ENCODE data around the gene LMOD3.
A peak's percentile ranks its signal among the peaks of the same experiment; 100 is the strongest.

Gene LMOD3

GRCh38 chr3:69090021-69090420 is 32.4 kb downstream of the LMOD3 start:
- no peak for DNase-seq

DNA sequence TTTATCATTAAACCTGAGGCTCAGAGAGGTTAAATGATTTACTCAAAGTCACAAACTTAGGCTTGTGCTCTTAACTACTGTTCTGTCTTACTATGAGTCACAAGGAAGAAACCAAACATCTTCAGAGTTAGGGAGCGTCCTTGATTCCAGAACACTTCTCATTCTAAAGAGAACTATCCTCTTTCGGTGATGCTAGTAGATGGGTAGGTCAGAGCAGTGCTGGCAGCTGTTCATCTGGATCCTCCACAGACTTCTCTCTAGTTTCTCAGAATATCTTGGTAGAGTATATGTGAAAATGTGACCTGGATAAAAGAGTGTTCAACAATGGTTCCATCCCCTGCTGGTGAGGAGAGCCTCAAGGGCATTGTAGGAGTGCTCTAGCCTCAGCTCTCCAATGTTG is 34.3 kb downstream of the LMOD3 start:
- peak; percentile 62 for DNase-seq

DNA sequence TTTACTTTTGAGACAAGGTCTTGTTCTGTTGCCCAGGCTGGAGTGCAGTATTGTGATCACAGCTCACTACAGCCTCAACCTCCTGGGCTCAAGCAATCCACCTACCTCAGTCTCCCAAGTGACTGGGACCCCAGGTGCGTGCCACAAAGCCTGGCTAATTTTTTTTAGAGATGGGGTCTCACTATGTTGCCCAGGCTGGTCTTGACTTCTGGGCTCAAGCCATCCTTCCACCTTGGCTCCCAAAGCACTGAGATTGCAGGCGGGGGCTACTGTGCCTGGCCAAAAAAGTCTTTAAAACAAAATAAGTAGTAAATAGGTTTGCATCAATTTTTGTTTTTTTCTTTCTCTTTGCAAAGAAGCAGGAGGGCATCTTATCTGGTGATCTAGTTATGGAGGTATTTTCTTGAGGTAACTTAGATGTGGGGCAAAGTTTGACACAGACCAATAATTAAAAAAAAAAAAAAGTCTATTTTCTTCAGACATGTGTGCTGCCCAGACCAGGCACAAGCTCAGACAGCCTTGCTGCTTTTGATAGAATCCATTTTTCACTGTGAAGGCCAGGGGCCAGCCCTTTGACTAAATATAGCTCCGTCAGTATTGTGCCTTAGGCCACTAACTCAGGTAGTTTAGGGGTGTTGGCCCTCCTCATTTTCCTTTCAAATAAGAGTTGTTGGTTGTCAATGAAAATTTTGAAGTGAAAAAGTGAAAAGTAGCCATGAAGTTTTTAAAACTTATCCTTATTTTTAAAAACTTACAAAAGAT is 35.2 kb downstream of the LMOD3 start:
- no peak for DNase-seq

- DNase-seq: peak; percentile 91
Measured at GRCh38 chr3:69085833-69086722, 36.3 kb downstream of the LMOD3 start.

GRCh38 chr3:69085168-69085832 is 37.1 kb downstream of the LMOD3 start:
- no peak for DNase-seq

DNA sequence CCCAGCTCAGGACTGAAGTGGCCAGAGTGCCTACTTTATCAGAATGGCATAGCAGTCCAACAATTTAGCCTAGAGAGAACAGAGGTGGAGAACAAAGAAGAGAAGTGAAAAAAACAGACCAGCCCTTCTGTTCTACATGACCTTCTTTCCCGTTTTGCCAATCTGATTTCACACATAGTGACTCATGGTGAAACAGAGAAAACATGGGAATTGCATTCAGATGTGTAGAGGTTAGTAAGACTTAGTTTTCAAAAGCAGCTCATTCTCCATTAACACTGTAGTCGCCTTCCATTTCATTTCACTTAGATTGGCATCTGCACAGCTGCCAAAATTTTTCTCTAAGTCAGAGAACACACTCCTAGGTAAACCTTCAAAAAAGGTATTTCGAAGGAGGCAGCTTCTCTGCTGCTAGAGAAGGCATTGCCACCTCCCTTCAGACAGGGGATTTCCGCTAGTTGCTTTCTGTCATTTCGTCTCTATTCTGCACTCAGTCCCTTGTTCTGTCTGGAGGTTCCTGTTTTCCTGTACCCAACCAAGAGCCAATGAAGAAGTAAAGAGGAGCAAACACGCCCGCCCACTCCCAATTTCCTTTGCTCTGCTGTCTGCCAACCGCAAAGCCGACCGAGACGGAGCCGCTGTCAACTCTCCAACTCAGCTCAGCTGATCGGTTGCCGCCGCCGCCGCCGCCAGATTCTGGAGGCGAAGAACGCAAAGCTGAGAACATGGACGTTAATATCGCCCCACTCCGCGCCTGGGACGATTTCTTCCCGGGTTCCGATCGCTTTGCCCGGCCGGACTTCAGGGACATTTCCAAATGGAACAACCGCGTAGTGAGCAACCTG is 37.8 kb downstream of the LMOD3 start, which contains the start of gene ARL6IP5:
Gene ARL6IP5 (plus strand): TSS at position 612 of the 842 bp plus-strand sequence. CDS start 111 bp downstream, at position 723.
- peak; percentile 96 for DNase-seq

DNA sequence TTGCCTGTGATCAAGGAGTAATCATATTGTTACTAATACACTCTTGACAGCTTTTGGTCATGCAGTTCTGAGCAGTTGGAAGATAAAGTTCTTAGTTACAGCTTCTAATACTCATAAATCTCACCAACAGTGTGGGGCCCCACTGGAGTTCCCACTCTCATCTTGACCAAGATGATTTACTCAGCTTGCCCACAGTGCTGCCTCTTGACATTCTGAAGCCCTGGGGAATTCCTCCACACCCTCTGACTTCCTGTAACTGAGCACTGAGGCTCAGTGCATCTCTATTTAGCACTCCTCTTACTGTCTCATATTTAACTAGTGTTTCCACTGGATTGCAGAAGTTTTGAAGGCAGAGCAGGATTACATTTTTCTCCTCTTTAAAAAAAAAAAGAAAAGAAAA is 39.6 kb downstream of the LMOD3 start:
- peak; percentile 87 for DNase-seq

DNA sequence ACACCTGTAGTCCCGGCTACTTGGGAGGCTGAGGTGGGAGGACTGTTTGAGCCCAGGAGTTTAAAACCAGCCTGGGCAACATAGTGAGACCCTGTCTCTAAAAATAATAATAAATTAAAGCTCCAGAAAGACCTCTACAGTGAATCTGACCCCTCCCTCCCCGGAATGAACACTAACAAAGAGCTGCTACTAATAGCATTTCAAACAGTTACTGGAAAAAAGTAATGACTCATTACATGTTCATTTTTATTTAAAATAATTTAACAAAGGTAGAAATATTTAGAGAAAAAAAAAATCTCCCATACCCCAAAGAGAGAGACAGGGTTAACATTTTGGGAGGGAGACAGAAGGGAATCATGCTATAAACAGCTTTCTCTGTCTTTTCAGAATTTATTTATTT is 40.0 kb downstream of the LMOD3 start:
- DNase-seq: no peak

GRCh38 chr3:69081583-69082262 is 40.7 kb downstream of the LMOD3 start:
- DNase-seq: no peak

- peak; percentile 89 for DNase-seq
Measured at GRCh38 chr3:69080233-69080920, 42.0 kb downstream of the LMOD3 start, which contains the start of gene UBA3. Gene UBA3, minus strand, starts transcription at chr3:69080365. Its CDS starts 12 bp downstream, at chr3:69080353.

- no peak for DNase-seq
Measured at GRCh38 chr3:69079269-69080159, 42.9 kb downstream of the LMOD3 start.

- no peak for DNase-seq
Measured at GRCh38 chr3:69072928-69073327, 49.5 kb downstream of the LMOD3 start.

DNA sequence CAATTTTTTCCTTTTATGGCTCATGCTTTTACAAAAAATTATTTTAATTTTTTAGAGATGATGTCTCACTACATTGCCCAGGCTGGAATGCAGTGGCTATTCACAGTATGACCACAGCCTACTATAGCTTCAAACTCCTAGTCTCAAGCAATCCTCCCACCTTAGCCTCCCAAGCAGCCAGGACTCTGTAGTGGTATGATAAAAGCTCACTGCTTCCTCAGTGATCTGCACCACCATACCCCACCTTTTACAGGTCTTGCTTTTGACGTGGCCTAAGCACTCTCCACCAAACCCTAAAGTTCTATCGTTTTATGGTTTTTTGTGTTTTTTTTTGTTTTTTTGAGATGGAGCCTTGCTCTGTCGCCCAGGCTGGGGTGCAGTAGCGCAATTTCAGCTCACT is 56.3 kb downstream of the LMOD3 start:
- DNase-seq: no peak

DNA sequence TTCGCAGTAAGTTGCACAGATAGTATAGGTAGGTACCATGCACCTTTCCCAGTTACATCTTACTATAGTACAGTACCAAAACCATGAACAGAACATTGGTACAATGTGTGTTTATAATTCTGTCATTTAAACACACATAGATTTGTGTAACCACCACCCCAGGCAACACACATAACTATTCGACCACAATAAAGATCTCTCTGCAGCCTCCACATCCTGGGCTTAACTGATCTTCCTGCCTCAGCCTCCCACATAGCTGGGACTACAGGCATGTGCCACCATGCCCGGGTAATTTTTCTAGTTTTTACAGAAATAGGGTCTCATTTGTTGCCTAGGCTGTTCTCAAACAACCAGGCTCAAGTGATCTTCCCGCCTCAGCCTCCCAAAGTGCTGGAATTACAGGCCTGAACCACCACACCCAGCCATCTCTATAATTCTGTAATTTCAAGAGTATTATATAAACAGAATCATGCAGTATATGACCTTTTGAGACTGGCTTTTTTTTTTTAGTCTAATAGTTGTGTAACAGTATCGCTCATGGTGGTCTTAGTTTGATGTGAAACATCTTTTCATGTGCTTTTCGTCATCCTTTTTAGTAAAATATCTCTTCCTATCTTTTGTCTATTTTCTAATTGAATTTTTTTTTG is 57.0 kb downstream of the LMOD3 start:
- DNase-seq: no peak

DNA sequence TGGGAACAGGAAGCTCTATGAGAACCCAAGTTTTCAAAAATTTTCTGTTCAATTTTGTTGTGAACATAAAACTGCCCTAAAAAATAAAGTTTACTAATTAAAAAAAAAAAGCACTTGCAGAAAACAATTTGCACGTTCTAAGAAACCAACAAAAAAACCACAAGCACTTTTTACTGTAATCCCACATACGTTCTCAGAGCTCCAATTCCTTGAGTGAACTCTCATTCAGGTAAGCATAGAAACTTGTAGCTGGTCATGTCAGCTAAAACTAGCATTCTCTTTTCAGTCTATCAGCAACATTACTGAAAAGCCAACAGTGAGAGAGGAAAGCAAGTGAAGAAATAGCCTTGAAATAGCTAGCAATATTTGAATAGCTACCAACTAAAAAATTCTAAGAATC is 58.8 kb downstream of the LMOD3 start:
- no peak for DNase-seq

DNA sequence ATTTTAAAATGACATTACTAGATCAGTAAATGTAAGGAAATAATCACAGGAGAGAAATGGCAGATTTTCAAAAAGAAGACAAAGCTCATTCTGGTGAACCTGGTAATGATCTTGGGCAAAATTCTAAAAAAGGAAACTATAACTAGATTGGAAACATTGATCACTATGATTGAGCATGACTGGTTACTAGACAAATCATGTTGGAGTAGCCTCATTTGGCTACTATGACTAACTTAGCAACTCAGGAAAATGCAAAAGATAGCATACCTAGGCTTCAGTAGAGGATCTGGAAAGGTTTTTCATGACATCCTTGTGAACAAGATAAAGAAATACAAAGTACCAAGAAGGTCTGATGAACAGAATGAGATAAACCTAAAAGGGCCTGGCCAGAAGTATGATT is 62.7 kb downstream of the LMOD3 start:
- no peak for DNase-seq

GRCh38 chr3:69058947-69059224 is 63.5 kb downstream of the LMOD3 start:
- DNase-seq: no peak

DNA sequence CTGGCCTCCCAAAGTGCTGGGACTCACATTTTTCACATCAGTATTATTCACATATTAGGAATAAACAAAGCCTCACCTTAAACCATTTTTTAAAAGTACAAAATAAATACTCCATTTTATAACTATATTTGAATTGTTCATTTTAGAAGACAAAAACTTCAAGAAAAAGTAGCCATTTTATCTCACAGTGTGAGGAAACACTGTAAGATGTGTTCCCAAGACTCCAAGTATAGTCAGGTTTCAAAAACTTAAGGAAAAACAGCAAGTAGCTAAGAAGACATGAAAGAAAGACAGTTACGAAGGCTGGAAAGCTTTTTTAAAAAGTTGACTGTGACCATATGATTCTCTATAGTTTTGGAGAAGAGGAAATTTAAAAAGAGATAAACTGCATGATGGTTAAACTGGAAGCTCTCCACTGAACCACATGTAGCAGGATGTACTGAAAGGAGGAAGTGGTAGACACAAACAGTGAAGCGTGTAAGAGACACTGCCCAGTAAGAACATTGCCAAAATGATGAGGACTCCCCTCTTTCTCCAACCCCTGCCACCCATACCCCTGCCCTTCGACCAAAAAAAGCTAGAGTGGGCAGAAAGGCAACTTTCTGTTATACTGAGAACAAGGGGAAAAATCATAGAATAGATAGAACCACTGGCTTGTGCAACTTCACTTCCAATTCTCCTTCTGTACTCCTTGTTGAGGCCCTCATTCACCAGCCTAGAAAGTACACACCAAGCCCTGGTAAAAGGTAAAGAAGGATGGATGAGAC is 64.0 kb downstream of the LMOD3 start:
- DNase-seq: peak; percentile 53
